H1 (cell line): ENCODE results near the gene P2RX1. TPM values are rescaled to one million over a fixed set of nuclear protein-coding genes. Genes with fewer than 3 reads are reported as not detected.

Experiments used
- CTCF ChIA-PET: fragments of 300-600 bp; sonication (Branson Sonifier 250); formaldehyde crosslinking; loops from one replicate; lab custom pipeline; 2021; ENCODE audit not compliant: partially characterized antibody; lab: Charles Lee
- POLR2A ChIA-PET: fragments of 300-600 bp; sonication (Branson Sonifier 250); formaldehyde crosslinking; loops from one replicate; lab custom pipeline; 2021; ENCODE audit warnings: inconsistent platforms; ENCODE audit not compliant: partially characterized antibody; lab: Charles Lee
- DNase-seq, 2 experiments: peaks; one replicate each; pipeline versions ENCODE4 v3.0.0 to v3.0.0-alpha.2; 2010 to 2022; ENCODE audit warnings: low spot score in 2 of 2, low read depth in 1 of 2, mixed read lengths in 1 of 2
- FAIRE-seq: peaks from 2 replicates; lab custom pipeline; 2011; peaks lifted over from hg19 to GRCh38; lab: Jason Lieb, UNC
- H2AFZ ChIP-seq: 2 replicates; pipeline ENCODE4 v1.8.1; 2012; ENCODE audit warnings: low read length, inconsistent platforms
- H2AK5ac ChIP-seq: 2 replicates; pipeline ENCODE4 v1.6.1; 2013; ENCODE audit warnings: low read depth, low read length
- H2BK120ac ChIP-seq: replicated peaks from 2 replicates; pipeline ENCODE3; 2013; ENCODE audit warnings: low read depth, low read length, inconsistent platforms
- H2BK12ac ChIP-seq: 2 replicates; pipeline ENCODE4 v1.6.1; 2013; ENCODE audit warnings: low read depth, low read length
- H2BK15ac ChIP-seq: 2 replicates; pipeline ENCODE4 v1.6.1; 2013; ENCODE audit warnings: low read length
- H2BK20ac ChIP-seq: 2 replicates; pipeline ENCODE4 v1.6.1; 2013; ENCODE audit warnings: low read length
- H2BK5ac ChIP-seq: 2 replicates; pipeline ENCODE4 v1.6.1; 2013; ENCODE audit warnings: low read depth, low read length
- H3K14ac ChIP-seq: 2 replicates; pipeline ENCODE4 v1.6.1; 2013; ENCODE audit warnings: inconsistent platforms; ENCODE audit not compliant: insufficient read length
- H3K18ac ChIP-seq: 2 replicates; pipeline ENCODE4 v1.6.1; 2013; ENCODE audit warnings: low read length; ENCODE audit errors: extremely low read depth
- H3K23ac ChIP-seq: 2 replicates; pipeline ENCODE4 v1.6.1; 2013; ENCODE audit warnings: inconsistent platforms; ENCODE audit not compliant: insufficient read length
- H3K23me2 ChIP-seq: 2 replicates; pipeline ENCODE4 v1.6.1; 2013; ENCODE audit warnings: low read depth, low read length
- H3K27ac ChIP-seq: 2 replicates; pipeline ENCODE4 v1.6.1; 2011; ENCODE audit warnings: low read depth, low read length, inconsistent platforms
- H3K27me3 ChIP-seq, 4 experiments: replicated peaks in 1 of 4; 1 replicate in 1 of 4; 2 replicates in 3 of 4; pipeline versions ENCODE4 v1.6.1 to v1.8.1; 2011 to 2013; ENCODE audit warnings: low read length in 3 of 4, mild to moderate bottlenecking in 3 of 4, inconsistent platforms in 2 of 4, mixed read lengths in 2 of 4, moderate library complexity in 1 of 4; ENCODE audit not compliant: control insufficient read depth in 3 of 4, insufficient read depth in 3 of 4; ENCODE audit errors: extremely low read depth in 1 of 4
- H3K36me3 ChIP-seq, 4 experiments: 2 replicates each; pipeline versions ENCODE4 v1.6.1 to v1.8.1; 2011 to 2013; ENCODE audit warnings: mild to moderate bottlenecking in 4 of 4, low read length in 3 of 4, moderate library complexity in 2 of 4, control low read depth in 1 of 4, inconsistent platforms in 1 of 4; ENCODE audit not compliant: insufficient read depth in 4 of 4, control insufficient read depth in 2 of 4
- H3K4ac ChIP-seq: replicated peaks from 2 replicates; pipeline ENCODE3; 2013; ENCODE audit warnings: low read length, low read depth, mixed read lengths, inconsistent platforms; ENCODE audit not compliant: insufficient read length
- H3K4me1 ChIP-seq, 4 experiments: replicated peaks in 1 of 4; 1 replicate in 1 of 4; 2 replicates in 3 of 4; pipeline versions ENCODE4 v1.6.1 to v1.8.1; 2011 to 2013; ENCODE audit warnings: low read length in 3 of 4, inconsistent platforms in 2 of 4, mixed read lengths in 1 of 4; ENCODE audit not compliant: insufficient read depth in 4 of 4, control insufficient read depth in 3 of 4
- H3K4me2 ChIP-seq, 2 experiments: 2 replicates each; pipeline versions ENCODE4 v1.6.1 to v1.8.1; 2011 to 2013; ENCODE audit warnings: low read depth in 2 of 2, low read length in 2 of 2, control low read depth in 1 of 2, inconsistent platforms in 1 of 2, mild to moderate bottlenecking in 1 of 2; ENCODE audit not compliant: insufficient read depth in 1 of 2
- H3K4me3 ChIP-seq, 4 experiments: fragments of 200-600, 300-600 bp in 1 of 4; sonication (generic), shearing (Covaris generic), sonication (Bioruptor Twin) in 1 of 4; 2 replicates each; pipeline versions ENCODE4 v1.5.1 to v1.8.1; 2011 to 2016; ENCODE audit warnings: low read length in 4 of 4, low read depth in 3 of 4, control low read depth in 2 of 4, inconsistent platforms in 2 of 4, mild to moderate bottlenecking in 2 of 4, mixed read lengths in 1 of 4, moderate library complexity in 1 of 4; ENCODE audit not compliant: insufficient read depth in 2 of 4; ENCODE audit errors: extremely low read depth in 1 of 4
- H3K56ac ChIP-seq: replicated peaks from 2 replicates; pipeline ENCODE3; 2013; ENCODE audit warnings: low read depth, mild to moderate bottlenecking, mixed read lengths, low read length, inconsistent platforms; ENCODE audit not compliant: insufficient read length
- H3K79me1 ChIP-seq: 2 replicates; pipeline ENCODE4 v1.6.1; 2013; ENCODE audit warnings: low read depth, low read length, control low read depth
- H3K79me2 ChIP-seq, 2 experiments: 2 replicates each; pipeline versions ENCODE4 v1.6.1 to v1.8.1; 2012 to 2013; ENCODE audit warnings: low read length in 2 of 2, mild to moderate bottlenecking in 2 of 2, inconsistent platforms in 1 of 2; ENCODE audit not compliant: insufficient read depth in 2 of 2, control insufficient read depth in 1 of 2
- H3K9ac ChIP-seq, 4 experiments: replicated peaks in 1 of 4; 1 replicate in 1 of 4; 2 replicates in 3 of 4; pipeline versions ENCODE4 v1.6.1 to v1.8.1; 2011 to 2013; ENCODE audit warnings: low read depth in 3 of 4, low read length in 3 of 4, control low read depth in 2 of 4, mild to moderate bottlenecking in 2 of 4, moderate library complexity in 2 of 4, inconsistent platforms in 1 of 4; ENCODE audit errors: extremely low read depth in 1 of 4
- H3K9me3 ChIP-seq, 2 experiments: 2 replicates each; pipeline versions ENCODE4 v1.6.1 to v1.8.1; 2012 to 2013; ENCODE audit warnings: mild to moderate bottlenecking in 2 of 2, moderate library complexity in 2 of 2, control low read depth in 1 of 2, inconsistent platforms in 1 of 2, low read depth in 1 of 2, low read length in 1 of 2, mixed read lengths in 1 of 2; ENCODE audit not compliant: insufficient read depth in 2 of 2
- H4K20me1 ChIP-seq, 2 experiments: replicated peaks in 1 of 2; 2 replicates each; pipeline versions ENCODE3 to v1.8.1; 2011 to 2013; ENCODE audit warnings: inconsistent platforms in 2 of 2, low read length in 2 of 2, mild to moderate bottlenecking in 1 of 2; ENCODE audit not compliant: insufficient read depth in 2 of 2, control insufficient read depth in 1 of 2
- H4K5ac ChIP-seq: 2 replicates; pipeline ENCODE4 v1.6.1; 2013; ENCODE audit warnings: low read length, low read depth, mixed read lengths, inconsistent platforms; ENCODE audit not compliant: insufficient read length
- H4K8ac ChIP-seq: 2 replicates; pipeline ENCODE4 v1.8.0; 2013; ENCODE audit warnings: mild to moderate bottlenecking, moderate library complexity, low read length, inconsistent platforms; ENCODE audit not compliant: insufficient read depth; ENCODE audit errors: extremely low read depth
- H4K91ac ChIP-seq: replicated peaks from 2 replicates; pipeline ENCODE3; 2013; ENCODE audit warnings: low read length, mixed read lengths, inconsistent platforms; ENCODE audit not compliant: insufficient read length
- BACH1 ChIP-seq: IDR thresholded peaks from 2 replicates; pipeline ENCODE4 v1.6.1; 2012; ENCODE audit warnings: low read length, improper control_type of control experiment
- CBX8 ChIP-seq: fragments of 300-800, 300-1000 bp; sonication (generic); IDR thresholded peaks from 2 replicates; pipeline ENCODE4 v1.7.1; 2016; ENCODE audit warnings: low read depth, low read length, borderline replicate concordance
- WGBS, 2 experiments: shearing (Covaris generic) in 1 of 2; methylation state at CpG; one replicate each; pipeline versions ENCODE4 v1.1.6 to v1.1.7; 2013 to 2015; ENCODE audit warnings: low lambda C conversion rate in 2 of 2, mixed read lengths in 2 of 2, inconsistent platforms in 1 of 2, low coverage in 1 of 2, missing lambda C conversion rate in 1 of 2; ENCODE audit not compliant: insufficient replicate concordance in 2 of 2, insufficient coverage in 1 of 2, insufficient read length in 1 of 2; ENCODE audit errors: extremely low coverage in 1 of 2, missing lambda C conversion rate in 1 of 2; 5-methylcytosine and 5-hydroxymethylcytosine counted together
- polyA plus RNA-seq, 7 experiments: library from polyadenylated mRNA; depleted of rRNA in 3 of 7; stranded (reverse) in 5 of 7; unstranded in 2 of 7; fragments of >200 nt in 5 of 7; fragments of 200-250 nt in 2 of 7; gene quantifications; 1 replicate in 5 of 7; 2 replicates in 1 of 7; 4 replicates in 1 of 7; pipeline versions ENCODE4 v1.2.1 to v1.2.3, GENCODE V29; 2011 to 2013; ENCODE audit warnings: missing spikeins in 2 of 7, mixed read lengths in 2 of 7
- total RNA-seq: library from RNA; stranded (reverse); fragmentation: NEBNext Ultra II Directional; extraction: Animal tissue kit (Norgen Biotek cat#: 25700); gene quantifications from 2 replicates; pipeline ENCODE4 v1.2.1, GENCODE V29; 2021

The P2RX1 gene
- total and polyA plus RNA-seq, 2 of the 8 experiments (the other 6 are each of a cell fraction or from before 2014, with no cell fraction given) = 0.45 to 1.1 TPM

- no peak overlapping the region for H3K56ac ChIP-seq
- H3K79me2 ChIP-seq = no peaks in the 10 kb centered on the region
- H3K4me2 ChIP-seq = no peak overlapping the region
- H3K18ac ChIP-seq = no peak overlapping the region
- no peak overlapping the region for H2BK120ac ChIP-seq
- peak overlapping the region; percentile 28; the same call in 1 of the 2 replicates for H4K8ac ChIP-seq
- H4K5ac ChIP-seq = no peak overlapping the region
- H3K23ac ChIP-seq = no peak overlapping the region
- FAIRE-seq (no peak), DNase-seq (no peak)
- no peaks in the 10 kb centered on the region; the same call in none of the 2 replicates for H3K79me1 ChIP-seq
- peaks cover 0 to 10% of the 10 kb centered on the region in 2 experiments for H4K20me1 ChIP-seq
- H3K4me1 ChIP-seq = peaks cover 0 to 47% (median 24%) of the 10 kb centered on the region in 4 experiments; a peak in 6 of 7 replicates
- WGBS, 2 experiments = 80% methylated on average over 15 of the region's 15 CpGs; no CpG with 5 or more reads in 1 of the 2 experiments
- no peak overlapping the region for H2BK20ac ChIP-seq
- H3K14ac ChIP-seq = no peak overlapping the region
- peak overlapping the region; percentile 23 for H4K91ac ChIP-seq
- ChIA-PET CTCF (interaction anchor here (0.9 to 2.5 kb wide), 6 partner anchors 11 to 130 kb away, joined by 3 to 8 read pairs (median 4); no protein-coding TSS in a partner anchor), POLR2A (interaction anchor here (0.8 to 1.5 kb wide), 2 partner anchors 14 to 230 kb away, joined by 4 to 6 read pairs; no protein-coding TSS in a partner anchor)
- no peaks in the 10 kb centered on the region for H3K36me3 ChIP-seq
- peaks cover 1% of the 10 kb centered on the region; the same call in 1 of the 2 replicates for H3K23me2 ChIP-seq
- H2AK5ac ChIP-seq = no peak overlapping the region
- H2BK15ac ChIP-seq = no peak overlapping the region
- TF ChIP-seq BACH1 (peak; percentile 55; the same call in 1 of the 2 replicates), CBX8 (no peak)
- H3K4ac ChIP-seq = no peak overlapping the region
- no peaks in the 10 kb centered on the region for H3K9me3 ChIP-seq
- H3K4me3 ChIP-seq = no peak overlapping the region
- H2AFZ ChIP-seq = no peak overlapping the region
- no peak overlapping the region for H3K9ac ChIP-seq
- H2BK5ac ChIP-seq = 0 out of 2 replicates have a peak overlapping the region, but pooled peaks have one; percentile 44
- H3K27ac ChIP-seq = no peak overlapping the region
- peaks cover 2 to 20% (median 13%) of the 10 kb centered on the region in 4 experiments; a peak in 6 of 7 replicates for H3K27me3 ChIP-seq
- no peak overlapping the region for H2BK12ac ChIP-seq
Measured at GRCh38 chr17:3959295-3959899, 43.1 kb upstream of the P2RX1 start.
